ENCODE measurements around the gene NAA25.
"Not testable (repeated sequence)": the region's sequence is repeated elsewhere in the genome, so short reads cannot be mapped to it uniquely, and the experiment has no call there.

NAA25 gene

DNA sequence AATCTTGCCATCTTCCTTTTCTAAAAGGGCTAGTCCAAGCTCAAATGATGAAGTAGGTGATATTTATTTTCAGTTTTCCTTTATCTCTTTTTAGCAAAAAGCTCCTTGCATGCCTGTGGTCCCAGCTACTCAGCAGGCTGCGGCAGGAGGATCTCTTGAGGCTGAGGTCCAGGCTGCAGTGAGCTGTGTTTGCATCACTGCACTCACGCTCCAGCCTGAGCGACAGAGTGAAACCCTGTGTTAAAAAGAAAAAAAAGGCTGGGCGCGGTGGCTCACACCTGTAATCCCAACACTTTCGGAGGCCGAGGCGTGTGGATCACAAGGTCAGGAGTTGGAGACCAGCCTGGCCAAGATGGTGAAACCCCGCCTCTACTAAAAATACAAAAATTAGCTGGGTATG is 100.6 kb downstream of the NAA25 start:
- no peak for DNase-seq

DNA sequence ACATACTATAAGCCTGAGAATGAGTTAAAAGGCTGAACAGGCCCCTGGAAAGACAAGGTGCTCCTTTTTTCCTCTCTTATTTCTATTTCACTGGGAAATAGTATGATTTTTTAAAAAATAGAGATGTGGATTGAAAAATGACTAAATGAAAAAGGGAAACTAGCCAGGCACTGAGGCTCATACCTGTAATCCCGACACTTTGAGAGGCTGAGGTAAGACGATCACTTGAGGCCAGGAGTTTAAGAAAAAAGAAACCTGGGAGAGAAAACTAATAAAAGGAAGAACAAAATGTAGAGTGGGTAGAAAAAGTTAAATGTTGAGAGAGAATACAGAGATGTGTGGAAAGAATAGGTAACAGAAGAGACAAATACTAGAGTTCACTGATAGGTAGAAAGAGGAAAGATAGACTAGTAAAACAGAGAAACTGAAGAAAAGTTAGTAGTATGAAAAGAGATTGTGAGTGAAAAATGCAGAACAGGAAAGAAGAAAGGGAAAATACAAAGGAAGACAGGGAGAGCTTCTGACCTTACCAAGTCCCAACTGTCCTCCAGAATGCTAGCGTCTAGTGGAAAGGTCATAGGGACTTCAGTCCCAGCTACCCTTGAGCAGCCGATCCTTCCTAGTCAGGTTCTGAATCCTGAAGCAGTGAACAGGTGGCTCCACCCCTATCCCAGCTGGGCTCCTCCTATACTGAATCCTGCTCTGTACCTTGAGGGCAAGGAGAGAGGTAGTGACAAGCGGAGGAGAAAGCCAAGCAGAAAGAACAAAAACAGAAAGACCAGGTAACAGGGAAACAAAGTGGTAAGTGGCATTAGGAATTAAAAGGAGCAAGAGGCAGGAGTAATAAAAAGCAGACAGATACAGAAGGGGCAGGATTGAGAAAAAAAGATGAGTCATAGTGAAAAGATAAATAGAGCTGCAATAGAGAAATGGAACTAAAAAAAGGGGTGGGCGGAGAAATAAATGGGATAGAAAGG is 102.9 kb downstream of the NAA25 start:
- DNase-seq = no peak

- DNase-seq = no peak
Observed at GRCh38 chr12:112004041-112004440, 104.5 kb downstream of the NAA25 start.

DNA sequence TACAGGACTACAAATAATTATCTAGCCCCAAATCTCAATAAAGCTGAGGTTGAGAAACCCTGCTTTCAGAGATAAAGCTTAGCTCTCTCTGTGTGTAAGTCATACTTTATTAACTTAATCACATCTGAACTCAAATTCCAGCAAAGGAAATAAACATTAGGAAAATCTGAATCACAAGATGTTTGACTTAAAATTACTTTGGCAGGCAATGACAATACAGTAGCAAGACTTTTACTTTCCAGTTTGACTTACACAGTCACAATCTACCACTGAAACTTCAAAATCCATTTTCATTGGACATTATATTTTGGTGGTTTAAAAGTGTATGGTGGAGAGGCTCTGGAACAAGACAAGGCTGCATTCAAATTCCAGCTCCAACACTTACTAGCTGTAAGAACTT is 107.0 kb downstream of the NAA25 start:
- DNase-seq = no peak

- no peak for DNase-seq
Observed at GRCh38 chr12:112000820-112001219, 107.8 kb downstream of the NAA25 start.

- DNase-seq = not testable (repeated sequence)
Observed at GRCh38 chr12:111999129-111999528, 109.5 kb downstream of the NAA25 start.

DNA sequence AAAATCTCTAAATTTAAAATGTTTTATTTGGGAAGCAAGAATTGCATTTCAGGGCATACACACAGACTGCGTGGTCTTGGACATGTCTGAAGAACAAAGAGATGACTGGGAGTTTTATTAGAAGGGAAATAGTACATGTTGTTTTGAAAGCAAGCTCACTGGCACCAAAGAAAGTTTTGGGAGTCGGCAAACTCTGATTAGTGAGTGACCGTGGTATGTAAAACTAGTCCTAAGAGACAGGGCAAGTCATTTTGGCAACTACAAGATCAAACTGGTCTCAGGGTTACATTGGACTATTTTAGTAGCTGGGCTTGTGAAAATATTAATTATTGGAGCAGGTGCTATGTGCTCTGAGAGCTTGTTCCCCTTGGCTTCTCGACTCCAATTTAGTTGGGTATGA is 110.6 kb downstream of the NAA25 start:
- DNase-seq = no peak

- no peak for DNase-seq
Observed at GRCh38 chr12:111997300-111997699, 111.3 kb downstream of the NAA25 start.

- DNase-seq = no peak
Observed at GRCh38 chr12:111995782-111996480, 112.7 kb downstream of the NAA25 start.

GRCh38 chr12:111994211-111995111 is 114.1 kb downstream of the NAA25 start:
- peak; percentile 59 for DNase-seq

DNA sequence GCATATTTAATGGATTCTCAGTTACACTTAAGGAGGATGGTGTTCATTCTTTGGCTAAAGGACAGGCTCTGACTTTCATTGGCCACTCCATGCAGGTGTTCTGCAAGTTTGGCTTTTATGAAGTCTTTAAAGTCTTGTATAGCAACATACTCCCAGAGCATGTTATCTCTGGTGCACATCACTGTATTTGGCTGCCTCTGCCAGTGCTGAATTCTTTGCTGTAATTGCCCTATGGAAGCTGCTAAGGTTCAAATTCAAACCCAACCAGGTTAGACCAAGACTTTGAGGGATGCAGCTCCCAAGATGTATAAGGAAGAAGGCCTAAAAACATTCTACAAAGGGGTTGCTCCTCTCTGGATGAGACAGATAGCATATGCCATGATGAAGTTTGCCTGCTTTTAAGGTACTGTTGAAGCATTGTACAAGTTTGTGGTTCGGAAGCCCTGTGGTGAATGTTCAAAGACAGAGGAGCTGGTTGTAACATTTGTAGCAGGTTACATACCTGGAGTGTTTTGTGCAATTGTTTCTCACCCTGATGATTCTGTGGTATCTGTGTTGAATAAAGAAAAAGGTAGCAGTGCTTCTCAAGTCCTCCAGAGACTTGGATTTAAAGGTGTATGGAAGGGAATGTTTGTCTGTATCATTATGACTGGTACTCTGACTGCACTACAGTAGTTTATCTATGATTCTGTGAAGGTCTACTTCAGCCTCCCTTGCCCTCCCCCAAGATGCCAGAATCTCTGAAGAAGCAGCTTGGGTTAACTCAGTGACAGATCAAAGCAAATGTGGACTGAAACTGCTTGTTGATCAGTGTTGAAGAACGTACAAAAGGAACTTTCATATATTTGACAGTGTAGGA is 115.1 kb downstream of the NAA25 start:
- peak; percentile 52 for DNase-seq

GRCh38 chr12:111992464-111992863 is 116.1 kb downstream of the NAA25 start:
- no peak for DNase-seq

GRCh38 chr12:111991946-111992345 is 116.6 kb downstream of the NAA25 start:
- DNase-seq = no peak

DNA sequence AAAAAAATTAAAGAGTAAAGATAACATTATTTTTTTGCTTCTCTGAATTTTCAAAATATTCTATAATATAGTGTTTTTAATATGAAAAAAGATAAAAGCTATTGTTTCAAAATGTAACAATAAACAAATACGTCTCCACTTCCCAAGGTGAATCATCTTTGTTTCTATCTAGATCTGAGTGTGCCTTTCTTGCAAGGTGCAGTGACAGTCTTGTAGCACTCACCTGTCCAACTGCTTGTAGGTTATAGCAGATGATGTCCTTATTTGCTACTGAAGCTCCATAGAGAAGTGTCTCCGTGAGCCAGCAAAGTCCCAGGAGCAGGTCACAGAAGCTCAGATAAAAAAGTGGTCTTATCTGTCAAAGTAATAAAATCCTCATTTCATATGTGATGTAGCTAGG is 117.0 kb downstream of the NAA25 start:
- no peak for DNase-seq

- no peak for DNase-seq
Observed at GRCh38 chr12:111984820-111985219, 123.8 kb downstream of the NAA25 start.

GRCh38 chr12:111981987-111982386 is 126.6 kb downstream of the NAA25 start:
- no peak for DNase-seq

- DNase-seq = no peak
Observed at GRCh38 chr12:111980598-111980997, 128.0 kb downstream of the NAA25 start.

DNA sequence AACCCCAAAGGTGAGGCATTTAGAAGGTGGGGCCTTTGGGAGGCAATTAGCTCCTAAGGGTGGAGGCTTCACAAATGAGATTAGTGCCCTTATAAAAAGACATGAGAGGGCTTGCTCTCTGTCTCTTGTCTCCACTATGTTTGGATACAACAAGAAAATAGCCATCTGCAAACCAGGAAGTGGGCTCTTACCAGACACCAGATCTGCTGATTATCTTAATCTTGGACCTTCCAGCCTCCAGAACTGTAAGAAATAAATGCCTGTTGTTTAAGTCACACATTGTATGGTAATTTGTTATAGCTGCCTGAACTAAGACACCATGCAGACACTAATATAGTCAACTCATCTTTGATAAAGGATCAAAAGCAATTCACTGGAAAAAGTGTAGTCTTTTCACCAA is 130.0 kb downstream of the NAA25 start:
- DNase-seq = no peak

DNA sequence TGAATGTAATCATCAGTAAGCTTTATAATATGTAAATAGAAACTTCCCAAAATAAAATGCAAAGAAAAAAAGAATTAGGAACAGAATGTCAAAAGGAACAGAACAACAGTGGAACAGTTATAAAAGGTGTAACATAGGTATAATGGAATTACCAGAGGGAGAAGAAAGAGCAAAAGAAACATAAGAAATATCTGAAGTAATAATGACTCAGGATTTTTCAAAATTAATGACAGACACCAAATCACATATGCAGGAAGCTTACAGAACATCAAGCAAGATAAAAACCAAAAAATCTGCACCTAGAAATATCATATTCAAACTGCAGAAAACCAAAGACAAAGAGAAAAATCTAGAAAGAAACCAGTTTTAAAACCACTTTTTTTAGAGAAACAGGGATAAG is 131.7 kb downstream of the NAA25 start:
- no peak for DNase-seq

Measured in CD4-positive, alpha-beta T cell treated with Interleukin-12 subunit alpha and Interleukin-12 subunit beta, for 1 hour (primary cell).